ENCODE results near the gene SERPINB1. TPM values are rescaled to one million over a fixed set of nuclear protein-coding genes. Genes with fewer than 3 reads are reported as not detected.

Gene SERPINB1
- total and polyA plus RNA-seq, 9 of the 15 experiments (the other 6 are each of a cell fraction or from before 2014, with no cell fraction given) = 33.9 to 108 (median 63.8) TPM

DNA sequence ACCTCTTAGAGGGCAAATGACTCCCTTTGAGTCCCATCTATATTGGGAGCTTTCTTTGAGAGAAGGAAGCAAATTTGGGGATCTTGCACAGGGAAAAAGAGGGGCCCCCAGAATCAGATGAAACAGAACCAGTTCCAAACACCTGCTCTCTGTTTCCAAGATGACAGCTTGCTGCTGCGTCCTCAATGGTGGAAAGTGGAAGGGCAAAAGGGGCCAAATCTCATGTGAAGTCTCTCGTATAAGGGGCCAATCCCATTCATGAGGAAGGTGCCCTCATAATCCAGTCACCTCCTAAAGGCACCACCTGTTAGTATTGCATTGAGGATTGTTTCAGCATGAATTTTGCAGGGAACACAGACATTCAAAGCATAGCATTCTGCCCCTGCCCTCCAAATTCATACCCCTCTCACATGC lies 483 bp upstream of the SERPINB1 start:
- Histone ChIP-seq H3K9ac (ENCODE audit: insufficient read depth in 1 of 2, low read depth in 2 of 2, low read length in 2 of 2) (peak overlapping the region; percentile 67 to 92), H3K4me2 (ENCODE audit: insufficient read depth, low read length) (peak overlapping the region; percentile 83), H3K27ac (ENCODE audit: extremely low read depth, low read depth, low read length) (peak overlapping the region; percentile 84), H4K20me1 (replicated peaks; ENCODE audit: control insufficient read depth, insufficient read depth, low read length) (no peaks in the 10 kb centered on the region), H3K27me3 (ENCODE audit: control insufficient read depth in 2 of 2, insufficient read depth in 2 of 2, low read length in 2 of 2) (no peaks in the 10 kb centered on the region), H3K4me1 (replicated peaks in 1 of 2; ENCODE audit: control insufficient read depth in 2 of 2, insufficient read depth in 2 of 2, low read length in 2 of 2) (peaks cover 27 to 36% of the 10 kb centered on the region in 2 experiments), H2AFZ (ENCODE audit: low read depth, low read length) (peak overlapping the region; percentile 89), H3K4me3 (peak overlapping the region; percentile 52), H3K79me2 (ENCODE audit: control insufficient read depth, insufficient read depth, low read length) (peaks cover 23% of the 10 kb centered on the region), H3K36me3 (ENCODE audit: control insufficient read depth, insufficient read depth, low read length) (peaks cover 27% of the 10 kb centered on the region), H3K9me1 (ENCODE audit: control insufficient read depth, insufficient read depth, low read length) (no peaks in the 10 kb centered on the region), H3K9me3 (replicated peaks; ENCODE audit: control insufficient read depth, insufficient read depth, low read depth, low read length) (no peaks in the 10 kb centered on the region)
- ChIA-PET POLR2A (interaction anchor here (0.5 to 4.0 kb wide), 39 partner anchors 8 to 1017 kb away, joined by 3 to 52 read pairs (median 4); partner anchors contain the start of genes NQO2, SERPINB6, SERPINB9 and WRNIP1), CTCF (ENCODE audit: low intra/inter-chr PET ratio) (interaction anchor here (1.2 kb wide), 1 partner anchor 70 kb away, joined by 4 read pairs; no protein-coding TSS in a partner anchor)
- FAIRE-seq = no peak
- intact Hi-C loops (cut with micrococcal nuclease) = no loop called here
- no peak for DNase-seq (ENCODE audit: extremely low read depth in 1 of 4, low spot score in 3 of 4)
- ATAC-seq = no peak
- BruUV-seq (replicated peaks) = no TSS peak
- WGBS (ENCODE audit: insufficient coverage, low coverage, missing lambda C conversion rate) = 12% methylated on average over 2 of the region's 2 CpGs
- in situ Hi-C loops (cut with MboI) = loop anchor here (5.0 kb wide), 2 partner anchors 55 to 210 kb away; no protein-coding TSS in a partner anchor
- TF ChIP-seq ZNF551 (CRISPR knock-in tag; IDR thresholded peaks at IDR 0.05) (no peak), CREB1 (IDR thresholded peaks at IDR 0.05) (no peak), CREB1 (CRISPR knock-in tag; IDR thresholded peaks at IDR 0.05) (no peak), ZNF311 (CRISPR knock-in tag; IDR thresholded peaks at IDR 0.05) (no peak), ZNF699 (CRISPR knock-in tag; IDR thresholded peaks at IDR 0.05; ENCODE audit: insufficient replicate concordance) (no peak), FUS (optimal IDR thresholded peaks at IDR 0.05; ENCODE audit: low read depth, low read length) (no peak), ZBED1 (IDR thresholded peaks at IDR 0.05) (no peak), ID3 (CRISPR knock-in tag; IDR thresholded peaks at IDR 0.05) (no peak), ID3 (tag; IDR thresholded peaks at IDR 0.05) (peak; percentile 31; the same call in 1 of the 2 replicates), CGGBP1 (CRISPR knock-in tag; IDR thresholded peaks at IDR 0.05) (no peak), SNRNP70 (optimal IDR thresholded peaks at IDR 0.05; ENCODE audit: low read depth, low read length) (no peak), CSDE1 (IDR thresholded peaks at IDR 0.05) (no peak), HEY1 (CRISPR knock-in tag; IDR thresholded peaks at IDR 0.05; ENCODE audit: borderline replicate concordance) (peak; percentile 79; the same call in 1 of the 2 replicates), FOXP4 (CRISPR knock-in tag; IDR thresholded peaks at IDR 0.05; ENCODE audit: borderline replicate concordance) (no peak), SMARCC2 (IDR thresholded peaks at IDR 0.05; ENCODE audit: low read depth) (no peak), ZC3H11A (IDR thresholded peaks at IDR 0.05; ENCODE audit: low read depth, low read length) (no peak), LCOR (CRISPR knock-in tag; IDR thresholded peaks at IDR 0.05) (no peak), SMARCE1 (IDR thresholded peaks at IDR 0.05) (0 out of 2 replicates have a peak, but pooled peaks have one; percentile 20)
- TF ChIP-seq, protein P1, sequence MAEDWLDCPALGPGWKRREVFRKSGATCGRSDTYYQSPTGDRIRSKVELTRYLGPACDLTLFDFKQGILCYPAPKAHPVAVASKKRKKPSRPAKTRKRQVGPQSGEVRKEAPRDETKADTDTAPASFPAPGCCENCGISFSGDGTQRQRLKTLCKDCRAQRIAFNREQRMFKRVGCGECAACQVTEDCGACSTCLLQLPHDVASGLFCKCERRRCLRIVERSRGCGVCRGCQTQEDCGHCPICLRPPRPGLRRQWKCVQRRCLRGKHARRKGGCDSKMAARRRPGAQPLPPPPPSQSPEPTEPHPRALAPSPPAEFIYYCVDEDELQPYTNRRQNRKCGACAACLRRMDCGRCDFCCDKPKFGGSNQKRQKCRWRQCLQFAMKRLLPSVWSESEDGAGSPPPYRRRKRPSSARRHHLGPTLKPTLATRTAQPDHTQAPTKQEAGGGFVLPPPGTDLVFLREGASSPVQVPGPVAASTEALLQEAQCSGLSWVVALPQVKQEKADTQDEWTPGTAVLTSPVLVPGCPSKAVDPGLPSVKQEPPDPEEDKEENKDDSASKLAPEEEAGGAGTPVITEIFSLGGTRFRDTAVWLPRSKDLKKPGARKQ (CRISPR knock-in tag; IDR thresholded peaks at IDR 0.05) = no peak
